ENCODE measurements around the gene CLSTN2. TPM values are rescaled to one million over a fixed set of nuclear protein-coding genes. Genes with fewer than 3 reads are reported as not detected.

CLSTN2 gene
- total RNA-seq, 1 experiment from 2014 or later = 0.02 TPM

- ChIA-PET CTCF (no interaction called here), POLR2A (no interaction called here), RAD21 (ENCODE audit: low non-redundant PET in 1 of 2, low total read pairs in 2 of 2, uncharacterized antibody in 2 of 2, unreplicated experiment in 2 of 2) (no interaction called here)
- Histone ChIP-seq H2AFZ (ENCODE audit: low read depth, low read length, poor library complexity, severe bottlenecking) (no peak overlapping the region), H3K27ac (ENCODE audit: low read depth, low read length) (no peak overlapping the region), H3K4me2 (ENCODE audit: low read length) (no peak overlapping the region), H3K9me3 (ENCODE audit: control insufficient read depth in 1 of 2, insufficient read depth in 1 of 2, low read depth in 1 of 2, low read length in 2 of 2) (no peaks in the 10 kb centered on the region), H3K36me3 (ENCODE audit: control insufficient read depth in 1 of 2, insufficient read depth in 2 of 2, low read length in 2 of 2) (no peaks in the 10 kb centered on the region), H4K20me1 (ENCODE audit: insufficient read depth) (no peaks in the 10 kb centered on the region), H3K9me2 (ENCODE audit: insufficient read depth) (no peaks in the 10 kb centered on the region), H3K27me3 (ENCODE audit: insufficient read depth, low read length) (peaks cover 29% of the 10 kb centered on the region), H3K79me2 (ENCODE audit: insufficient read depth, low read length) (no peaks in the 10 kb centered on the region), H3K9ac (ENCODE audit: low read length) (no peak overlapping the region), H3K4me1 (ENCODE audit: control insufficient read depth in 1 of 2, insufficient read depth in 2 of 2, low read length in 2 of 2) (no peaks in the 10 kb centered on the region), H3K4me3 (replicated peaks in 1 of 2; ENCODE audit: low read depth in 1 of 2, low read length in 2 of 2) (no peak overlapping the region)
- BruUV-seq (replicated peaks) = no TSS peak
- intact Hi-C loops (cut with micrococcal nuclease) = no loop called here
- ATAC-seq (no peak), DNase-seq (ENCODE audit: low read depth, low spot score) (no peak)
- TF ChIP-seq SRF (IDR thresholded peaks at IDR 0.05; ENCODE audit: low read depth) (no peak), EZH2phosphoT487 (IDR thresholded peaks at IDR 0.05; ENCODE audit: borderline replicate concordance) (no peak), SP1 (IDR thresholded peaks at IDR 0.05; ENCODE audit: low read depth) (no peak), ZBTB33 (IDR thresholded peaks at IDR 0.05; ENCODE audit: extremely low read depth, insufficient replicate concordance, low read length) (no peak), CEBPB (IDR thresholded peaks at IDR 0.05; ENCODE audit: low read depth) (no peak), MAX (IDR thresholded peaks at IDR 0.05) (no peak), ZFX (IDR thresholded peaks at IDR 0.05) (no peak)
Measured at GRCh38 chr3:140290105-140290504, 355.1 kb downstream of the CLSTN2 start.

- Histone ChIP-seq H3K4me3 (replicated peaks in 1 of 2; ENCODE audit: low read depth in 1 of 2, low read length in 2 of 2) (no peak overlapping the region), H3K4me2 (ENCODE audit: low read length) (no peak overlapping the region), H3K79me2 (ENCODE audit: insufficient read depth, low read length) (no peaks in the 10 kb centered on the region), H3K9ac (ENCODE audit: low read length) (no peak overlapping the region), H3K27me3 (ENCODE audit: insufficient read depth, low read length) (peaks cover 29% of the 10 kb centered on the region), H4K20me1 (ENCODE audit: insufficient read depth) (no peaks in the 10 kb centered on the region), H3K4me1 (ENCODE audit: control insufficient read depth in 1 of 2, insufficient read depth in 2 of 2, low read length in 2 of 2) (no peaks in the 10 kb centered on the region), H2AFZ (ENCODE audit: low read depth, low read length, poor library complexity, severe bottlenecking) (no peak overlapping the region), H3K27ac (ENCODE audit: low read depth, low read length) (no peak overlapping the region), H3K9me3 (ENCODE audit: control insufficient read depth in 1 of 2, insufficient read depth in 1 of 2, low read depth in 1 of 2, low read length in 2 of 2) (no peaks in the 10 kb centered on the region), H3K9me2 (ENCODE audit: insufficient read depth) (no peaks in the 10 kb centered on the region), H3K36me3 (ENCODE audit: control insufficient read depth in 1 of 2, insufficient read depth in 2 of 2, low read length in 2 of 2) (no peaks in the 10 kb centered on the region)
- ChIA-PET POLR2A (no interaction called here), RAD21 (ENCODE audit: low non-redundant PET in 1 of 2, low total read pairs in 2 of 2, uncharacterized antibody in 2 of 2, unreplicated experiment in 2 of 2) (no interaction called here), CTCF (no interaction called here)
- intact Hi-C loops (cut with micrococcal nuclease) = no loop called here
- BruUV-seq (replicated peaks) = no TSS peak
- ATAC-seq = no peak
- no peak for TF ChIP-seq JUND (IDR thresholded peaks at IDR 0.05)
- TF ChIP-seq EZH2 (IDR thresholded peaks at IDR 0.05) = no peak
- TF ChIP-seq ZNF274 (IDR thresholded peaks at IDR 0.05; ENCODE audit: low read depth, low read length) = no peak
- TF ChIP-seq FOSL1 (IDR thresholded peaks at IDR 0.05; ENCODE audit: low read depth) = no peak
- no peak for TF ChIP-seq SIN3A (IDR thresholded peaks at IDR 0.05; ENCODE audit: low read depth)
- TF ChIP-seq ZFX (IDR thresholded peaks at IDR 0.05) = no peak
- TF ChIP-seq TCF7L2 (IDR thresholded peaks at IDR 0.05; ENCODE audit: borderline replicate concordance, extremely low read depth, insufficient read depth, insufficient read length) = no peak
- TF ChIP-seq REST (IDR thresholded peaks at IDR 0.05; ENCODE audit: low read depth) = no peak
- DNase-seq (ENCODE audit: low read depth, low spot score) = no peak
Measured at GRCh38 chr3:140292170-140292569, 357.2 kb downstream of the CLSTN2 start.

Measured in HCT116 (cell line).